Fibroblast of skin of abdomen (primary cell): ENCODE measurements around the gene RPS14.

Experiments
- DNase-seq: peaks from one replicate; pipeline ENCODE4 v3.0.0-alpha.2; 2013

RPS14 gene

GRCh38 chr5:150398722-150399523, 50.6 kb downstream of the RPS14 start:
- DNase-seq: no peak

GRCh38 chr5:150397782-150398721, 51.5 kb downstream of the RPS14 start:
- no peak for DNase-seq

- DNase-seq: no peak
Measured at GRCh38 chr5:150397146-150397781, 52.3 kb downstream of the RPS14 start.

- no peak for DNase-seq
Measured at GRCh38 chr5:150396267-150396666, 53.3 kb downstream of the RPS14 start.

GRCh38 chr5:150395688-150395975, 53.9 kb downstream of the RPS14 start:
- DNase-seq: no peak

- no peak for DNase-seq
Measured at GRCh38 chr5:150394912-150395687, 54.4 kb downstream of the RPS14 start.

GRCh38 chr5:150394131-150394530, 55.4 kb downstream of the RPS14 start:
- no peak for DNase-seq

GRCh38 chr5:150393096-150393645, 56.4 kb downstream of the RPS14 start:
- DNase-seq: no peak

GRCh38 chr5:150392680-150393079, 56.9 kb downstream of the RPS14 start:
- DNase-seq: no peak
